B cell (primary cell): ENCODE results near the gene SLC35F5.

Experiments
- EZH2 ChIP-seq: IDR thresholded peaks from 2 replicates; pipeline ENCODE4 v1.6.1; 2012; ENCODE audit warnings: borderline replicate concordance, low read depth, mild to moderate bottlenecking, moderate library complexity, low read length; ENCODE audit not compliant: insufficient read depth, poor library complexity, severe bottlenecking
- TF ChIP-seq, protein P1 (sequence below): fragments of 200-600 bp; IDR thresholded peaks from one replicate; pipeline ENCODE4 v1.8.0; 2022; ENCODE audit warnings: antibody characterized with exemption, mild to moderate bottlenecking

- TF ChIP-seq, protein P1, sequence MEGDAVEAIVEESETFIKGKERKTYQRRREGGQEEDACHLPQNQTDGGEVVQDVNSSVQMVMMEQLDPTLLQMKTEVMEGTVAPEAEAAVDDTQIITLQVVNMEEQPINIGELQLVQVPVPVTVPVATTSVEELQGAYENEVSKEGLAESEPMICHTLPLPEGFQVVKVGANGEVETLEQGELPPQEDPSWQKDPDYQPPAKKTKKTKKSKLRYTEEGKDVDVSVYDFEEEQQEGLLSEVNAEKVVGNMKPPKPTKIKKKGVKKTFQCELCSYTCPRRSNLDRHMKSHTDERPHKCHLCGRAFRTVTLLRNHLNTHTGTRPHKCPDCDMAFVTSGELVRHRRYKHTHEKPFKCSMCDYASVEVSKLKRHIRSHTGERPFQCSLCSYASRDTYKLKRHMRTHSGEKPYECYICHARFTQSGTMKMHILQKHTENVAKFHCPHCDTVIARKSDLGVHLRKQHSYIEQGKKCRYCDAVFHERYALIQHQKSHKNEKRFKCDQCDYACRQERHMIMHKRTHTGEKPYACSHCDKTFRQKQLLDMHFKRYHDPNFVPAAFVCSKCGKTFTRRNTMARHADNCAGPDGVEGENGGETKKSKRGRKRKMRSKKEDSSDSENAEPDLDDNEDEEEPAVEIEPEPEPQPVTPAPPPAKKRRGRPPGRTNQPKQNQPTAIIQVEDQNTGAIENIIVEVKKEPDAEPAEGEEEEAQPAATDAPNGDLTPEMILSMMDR = no peak
- no peak for TF ChIP-seq EZH2
Observed at GRCh38 chr2:113676623-113677266, 79.7 kb downstream of the SLC35F5 start.
